ENCODE results near the gene FGF12.

FGF12 gene

DNA sequence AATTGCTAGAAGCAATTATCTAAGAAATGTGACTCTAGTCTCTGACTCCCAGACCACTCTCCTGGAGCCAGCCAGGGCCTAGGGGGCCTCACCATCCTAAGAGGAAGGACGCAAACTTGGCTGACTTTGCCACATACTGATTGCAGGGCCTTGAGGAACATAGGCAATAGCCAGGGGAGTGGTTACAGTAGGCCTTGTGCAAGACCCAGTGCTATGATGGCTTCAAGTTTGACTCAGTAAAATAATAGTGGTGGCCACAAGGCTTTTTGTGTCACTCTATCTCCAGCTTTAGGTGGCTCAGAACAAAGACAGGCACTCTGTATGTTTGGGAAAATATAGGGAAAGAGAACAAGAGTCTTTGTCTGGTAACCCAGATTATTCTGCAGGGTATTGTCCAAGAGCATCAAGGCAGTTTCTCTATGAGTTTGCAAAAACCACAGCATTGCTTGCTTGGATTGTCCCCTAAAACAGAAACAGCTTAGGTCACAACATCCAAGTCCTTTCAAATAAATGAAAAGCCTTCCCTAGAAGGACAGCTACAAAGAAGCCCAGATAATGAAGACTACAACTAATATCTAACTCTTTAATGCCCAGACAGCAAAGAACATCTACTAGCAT, 634.8 kb downstream of the FGF12 start:
- TF ChIP-seq, protein P1, sequence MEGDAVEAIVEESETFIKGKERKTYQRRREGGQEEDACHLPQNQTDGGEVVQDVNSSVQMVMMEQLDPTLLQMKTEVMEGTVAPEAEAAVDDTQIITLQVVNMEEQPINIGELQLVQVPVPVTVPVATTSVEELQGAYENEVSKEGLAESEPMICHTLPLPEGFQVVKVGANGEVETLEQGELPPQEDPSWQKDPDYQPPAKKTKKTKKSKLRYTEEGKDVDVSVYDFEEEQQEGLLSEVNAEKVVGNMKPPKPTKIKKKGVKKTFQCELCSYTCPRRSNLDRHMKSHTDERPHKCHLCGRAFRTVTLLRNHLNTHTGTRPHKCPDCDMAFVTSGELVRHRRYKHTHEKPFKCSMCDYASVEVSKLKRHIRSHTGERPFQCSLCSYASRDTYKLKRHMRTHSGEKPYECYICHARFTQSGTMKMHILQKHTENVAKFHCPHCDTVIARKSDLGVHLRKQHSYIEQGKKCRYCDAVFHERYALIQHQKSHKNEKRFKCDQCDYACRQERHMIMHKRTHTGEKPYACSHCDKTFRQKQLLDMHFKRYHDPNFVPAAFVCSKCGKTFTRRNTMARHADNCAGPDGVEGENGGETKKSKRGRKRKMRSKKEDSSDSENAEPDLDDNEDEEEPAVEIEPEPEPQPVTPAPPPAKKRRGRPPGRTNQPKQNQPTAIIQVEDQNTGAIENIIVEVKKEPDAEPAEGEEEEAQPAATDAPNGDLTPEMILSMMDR (IDR thresholded peaks at IDR 0.05; ENCODE audit: insufficient read depth, low read depth, low read length, missing control alignments), result no peak
- DNase-seq (ENCODE audit: low read depth), result peak; percentile 28
- H3K4me3 ChIP-seq (ENCODE audit: low read depth, low read length), result no peak overlapping the region

DNA sequence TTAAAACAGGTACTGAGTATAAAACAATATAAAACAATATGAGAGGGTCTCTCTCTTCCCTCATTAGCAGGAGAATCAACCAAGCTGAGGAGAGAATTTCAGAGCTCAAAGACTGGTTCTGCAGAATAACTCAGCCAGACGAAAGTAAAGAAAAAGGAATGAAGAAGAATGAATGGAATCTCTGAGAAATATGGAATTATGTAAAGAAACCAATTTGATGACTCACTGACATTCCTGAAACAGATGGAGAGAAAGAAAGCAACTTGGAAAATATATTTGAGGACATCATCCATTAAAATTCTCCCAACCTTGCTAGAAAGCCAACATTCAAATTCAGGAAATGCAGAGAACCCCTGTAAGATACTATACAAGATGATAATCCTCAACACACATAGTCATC, 635.5 kb downstream of the FGF12 start:
- no peak for DNase-seq (ENCODE audit: low read depth)
- H3K4me3 ChIP-seq (ENCODE audit: low read depth, low read length), result no peak overlapping the region
- TF ChIP-seq, protein P1 (IDR thresholded peaks at IDR 0.05; ENCODE audit: insufficient read depth, low read depth, low read length, missing control alignments), result no peak

DNA sequence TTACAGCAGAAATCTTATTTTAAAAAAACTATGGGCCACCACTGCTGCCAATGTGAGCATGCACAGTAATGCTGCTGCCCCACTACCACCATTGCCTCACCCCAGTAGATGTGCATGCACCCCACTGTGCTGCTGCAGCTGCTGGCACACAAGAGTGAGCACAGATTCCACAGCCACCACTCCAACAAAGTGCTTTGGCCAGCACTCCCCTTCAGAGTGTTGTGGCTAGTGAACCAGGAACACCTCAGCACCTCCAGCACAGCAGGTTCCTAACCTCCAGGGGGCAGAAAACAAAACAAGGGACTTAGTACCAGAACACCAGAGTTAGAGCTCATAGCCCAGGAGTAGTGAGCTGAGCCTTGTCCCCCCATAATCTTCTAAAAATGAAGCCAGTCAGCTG, 636.8 kb downstream of the FGF12 start:
- DNase-seq (ENCODE audit: low read depth), result peak; percentile 35
- no peak overlapping the region for H3K4me3 ChIP-seq (ENCODE audit: low read depth, low read length)
- TF ChIP-seq, protein P1 (IDR thresholded peaks at IDR 0.05; ENCODE audit: insufficient read depth, low read depth, low read length, missing control alignments), result peak; percentile 28

All from GM12865 (cell line).